Measurements from ENCODE around the gene SLAIN1.
A peak's percentile ranks its signal among the peaks of the same experiment; 100 is the strongest.

SLAIN1 gene

GRCh38 chr13:77728265-77729125 is 31.0 kb downstream of the SLAIN1 start:
- TF ChIP-seq POLR2AphosphoS5 (IDR thresholded peaks at IDR 0.05; ENCODE audit: low read depth, low read length) (no peak), SPI1 (IDR thresholded peaks at IDR 0.05; ENCODE audit: low read depth, low read length) (no peak), PAX5 (IDR thresholded peaks at IDR 0.05; ENCODE audit: insufficient read depth, low read length, severe bottlenecking) (no peak), POU2F2 (IDR thresholded peaks at IDR 0.05; ENCODE audit: low read depth, low read length) (no peak), TAF1 (IDR thresholded peaks at IDR 0.05; ENCODE audit: low read depth, low read length) (no peak), POLR2A (IDR thresholded peaks at IDR 0.05; ENCODE audit: low read depth, low read length) (no peak)
- DNase-seq (ENCODE audit: insufficient read length, low spot score): no peak
- peak; percentile 52 for FAIRE-seq

- peak; percentile 94 for FAIRE-seq
- no peak for TF ChIP-seq TAF1 (IDR thresholded peaks at IDR 0.05; ENCODE audit: low read depth, low read length)
- TF ChIP-seq SPI1 (IDR thresholded peaks at IDR 0.05; ENCODE audit: low read depth, low read length): peak; percentile 61
- no peak for TF ChIP-seq PAX5 (IDR thresholded peaks at IDR 0.05; ENCODE audit: insufficient read depth, low read length, severe bottlenecking)
- TF ChIP-seq POLR2A (IDR thresholded peaks at IDR 0.05; ENCODE audit: low read depth, low read length): no peak
- no peak for TF ChIP-seq POLR2AphosphoS5 (IDR thresholded peaks at IDR 0.05; ENCODE audit: low read depth, low read length)
- no peak for DNase-seq (ENCODE audit: insufficient read length, low spot score)
Measured at GRCh38 chr13:77729502-77730221, 32.2 kb downstream of the SLAIN1 start.

- TF ChIP-seq TAF1 (IDR thresholded peaks at IDR 0.05; ENCODE audit: low read depth, low read length) (no peak), PAX5 (IDR thresholded peaks at IDR 0.05; ENCODE audit: insufficient read depth, low read length, severe bottlenecking) (no peak), POU2F2 (IDR thresholded peaks at IDR 0.05; ENCODE audit: low read depth, low read length) (no peak), SPI1 (IDR thresholded peaks at IDR 0.05; ENCODE audit: low read depth, low read length) (no peak), POLR2A (IDR thresholded peaks at IDR 0.05; ENCODE audit: low read depth, low read length) (no peak), POLR2AphosphoS5 (IDR thresholded peaks at IDR 0.05; ENCODE audit: low read depth, low read length) (no peak)
- no peak for FAIRE-seq
Measured at GRCh38 chr13:77730572-77730971, 33.1 kb downstream of the SLAIN1 start.

GRCh38 chr13:77732287-77732686 is 34.8 kb downstream of the SLAIN1 start:
- DNase-seq (ENCODE audit: insufficient read length, low spot score): no peak
- FAIRE-seq: no peak
- TF ChIP-seq POLR2A (IDR thresholded peaks at IDR 0.05; ENCODE audit: low read depth, low read length) (no peak), SPI1 (IDR thresholded peaks at IDR 0.05; ENCODE audit: low read depth, low read length) (no peak), POLR2AphosphoS5 (IDR thresholded peaks at IDR 0.05; ENCODE audit: low read depth, low read length) (no peak), POU2F2 (IDR thresholded peaks at IDR 0.05; ENCODE audit: low read depth, low read length) (no peak), TAF1 (IDR thresholded peaks at IDR 0.05; ENCODE audit: low read depth, low read length) (no peak), PAX5 (IDR thresholded peaks at IDR 0.05; ENCODE audit: insufficient read depth, low read length, severe bottlenecking) (no peak)

More at GRCh38 chr13:77730572-77730971, 33.1 kb downstream of the SLAIN1 start:
- DNase-seq (ENCODE audit: insufficient read length, low spot score): no peak

- FAIRE-seq (no peak), DNase-seq (ENCODE audit: insufficient read length, low spot score) (no peak)
- TF ChIP-seq POU2F2 (IDR thresholded peaks at IDR 0.05; ENCODE audit: low read depth, low read length) (no peak), SPI1 (IDR thresholded peaks at IDR 0.05; ENCODE audit: low read depth, low read length) (no peak), POLR2AphosphoS5 (IDR thresholded peaks at IDR 0.05; ENCODE audit: low read depth, low read length) (no peak), POLR2A (IDR thresholded peaks at IDR 0.05; ENCODE audit: low read depth, low read length) (no peak), PAX5 (IDR thresholded peaks at IDR 0.05; ENCODE audit: insufficient read depth, low read length, severe bottlenecking) (no peak), TAF1 (IDR thresholded peaks at IDR 0.05; ENCODE audit: low read depth, low read length) (no peak)
Measured at GRCh38 chr13:77733674-77734073, 36.2 kb downstream of the SLAIN1 start.

GRCh38 chr13:77737583-77738200 is 40.2 kb downstream of the SLAIN1 start:
- FAIRE-seq (no peak), DNase-seq (ENCODE audit: insufficient read length, low spot score) (no peak)
- TF ChIP-seq SPI1 (IDR thresholded peaks at IDR 0.05; ENCODE audit: low read depth, low read length): no peak
- no peak for TF ChIP-seq POLR2A (IDR thresholded peaks at IDR 0.05; ENCODE audit: low read depth, low read length)
- TF ChIP-seq POU2F2 (IDR thresholded peaks at IDR 0.05; ENCODE audit: low read depth, low read length): no peak
- no peak for TF ChIP-seq TAF1 (IDR thresholded peaks at IDR 0.05; ENCODE audit: low read depth, low read length)
- no peak for TF ChIP-seq PAX5 (IDR thresholded peaks at IDR 0.05; ENCODE audit: insufficient read depth, low read length, severe bottlenecking)
- TF ChIP-seq POLR2AphosphoS5 (IDR thresholded peaks at IDR 0.05; ENCODE audit: low read depth, low read length): no peak

- TF ChIP-seq TAF1 (IDR thresholded peaks at IDR 0.05; ENCODE audit: low read depth, low read length) (no peak), PAX5 (IDR thresholded peaks at IDR 0.05; ENCODE audit: insufficient read depth, low read length, severe bottlenecking) (no peak), POLR2AphosphoS5 (IDR thresholded peaks at IDR 0.05; ENCODE audit: low read depth, low read length) (no peak), POLR2A (IDR thresholded peaks at IDR 0.05; ENCODE audit: low read depth, low read length) (no peak), POU2F2 (IDR thresholded peaks at IDR 0.05; ENCODE audit: low read depth, low read length) (no peak), SPI1 (IDR thresholded peaks at IDR 0.05; ENCODE audit: low read depth, low read length) (no peak)
- DNase-seq (ENCODE audit: insufficient read length, low spot score): no peak
- FAIRE-seq: peak; percentile 5
Measured at GRCh38 chr13:77740097-77740735, 42.7 kb downstream of the SLAIN1 start.

- TF ChIP-seq POLR2A (IDR thresholded peaks at IDR 0.05; ENCODE audit: low read depth, low read length) (no peak), POLR2AphosphoS5 (IDR thresholded peaks at IDR 0.05; ENCODE audit: low read depth, low read length) (no peak), PAX5 (IDR thresholded peaks at IDR 0.05; ENCODE audit: insufficient read depth, low read length, severe bottlenecking) (no peak), TAF1 (IDR thresholded peaks at IDR 0.05; ENCODE audit: low read depth, low read length) (no peak), SPI1 (IDR thresholded peaks at IDR 0.05; ENCODE audit: low read depth, low read length) (no peak), POU2F2 (IDR thresholded peaks at IDR 0.05; ENCODE audit: low read depth, low read length) (no peak)
- DNase-seq (ENCODE audit: insufficient read length, low spot score): no peak
Measured at GRCh38 chr13:77740931-77741596, 43.6 kb downstream of the SLAIN1 start.

More at GRCh38 chr13:77740931-77741596, 43.6 kb downstream of the SLAIN1 start:
- FAIRE-seq: peak; percentile 50

All from GM12891 (cell line).